Colonic mucosa (tissue), 4 donors: ENCODE measurements around the gene UBASH3B. TPM values are rescaled to one million over a fixed set of nuclear protein-coding genes. Genes with fewer than 3 reads are reported as not detected.
"Not testable (repeated sequence)": the region's sequence is repeated elsewhere in the genome, so short reads cannot be mapped to it uniquely, and the experiment has no call there.

Experiments used
- DNase-seq: peaks from one replicate; pipeline ENCODE4 v3.0.0-alpha.2; 2020
- H3K27ac ChIP-seq: fragments of 200-600 bp; one replicate; pipeline ENCODE4 v1.8.0; 2021
- H3K27me3 ChIP-seq: fragments of 200-600 bp; one replicate; pipeline ENCODE4 v1.8.0; 2021
- H3K36me3 ChIP-seq: fragments of 200-600 bp; one replicate; pipeline ENCODE4 v1.8.0; 2021
- H3K4me1 ChIP-seq: fragments of 200-600 bp; one replicate; pipeline ENCODE4 v1.8.0; 2021; ENCODE audit warnings: mild to moderate bottlenecking
- H3K4me3 ChIP-seq: fragments of 200-600 bp; one replicate; pipeline ENCODE4 v1.8.0; 2021
- H3K9ac ChIP-seq, 2 donors: one replicate each; pipeline ENCODE4 v1.7.0; 2013; ENCODE audit warnings: control low read depth in 2 of 2, low read depth in 2 of 2, low read length in 2 of 2
- H3K9me3 ChIP-seq: fragments of 200-600 bp; one replicate; pipeline ENCODE4 v1.8.0; 2021
- intact Hi-C: fragments of 100-400 bp; cut with DNase I; formaldehyde crosslinking; loops from one replicate; pipeline ENCODE4 v1.14.1; 2022
- total RNA-seq, 2 donors: library from RNA; stranded (reverse); fragmentation: NEBNext Ultra II Directional in 1 of 2; extraction: Animal tissue kit (Norgen Biotek cat#: 25700) in 1 of 2; gene quantifications; one replicate each; pipeline ENCODE4 v1.2.1, GENCODE V29; 2021
- TF ChIP-seq, protein P1 (sequence below): fragments of 200-600 bp; IDR thresholded peaks from one replicate; pipeline ENCODE4 v1.8.0; 2022; ENCODE audit warnings: antibody characterized with exemption, mild to moderate bottlenecking
- donor health status: healthy.
- donor health status: DM: no; HTN: no; CAD: no.
- donor health status: DM: no; HTN: no; CAD: no.

UBASH3B gene
- total RNA-seq, 2 donors from 2014 or later: 3.7 to 5.8 TPM

DNA sequence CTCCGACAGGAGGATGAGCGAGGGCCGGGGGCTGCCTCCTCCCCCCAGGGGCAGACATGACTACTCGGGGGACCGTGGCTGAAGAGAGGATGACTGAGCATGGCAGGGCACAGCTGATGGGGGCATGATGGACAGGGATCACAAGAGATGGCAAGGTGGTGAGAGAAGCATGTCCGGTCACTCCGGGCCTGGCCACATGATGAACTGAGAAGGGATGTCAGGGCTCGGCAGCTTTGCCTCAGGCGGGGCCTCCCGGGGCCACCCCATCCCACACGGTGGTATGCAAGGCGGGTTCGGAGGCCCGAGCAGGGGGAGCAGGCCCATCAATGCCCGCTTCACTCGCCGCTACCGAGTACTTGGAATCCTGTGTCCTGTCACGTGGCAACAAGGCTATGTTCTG, 36.6 kb upstream of the UBASH3B start:
- Histone ChIP-seq H3K9me3 (no peaks in the 10 kb centered on the region), H3K27me3 (no peaks in the 10 kb centered on the region), H3K4me3 (no peak overlapping the region), H3K9ac (no peak overlapping the region), H3K36me3 (no peaks in the 10 kb centered on the region), H3K4me1 (no peaks in the 10 kb centered on the region), H3K27ac (no peak overlapping the region)
- TF ChIP-seq, protein P1, sequence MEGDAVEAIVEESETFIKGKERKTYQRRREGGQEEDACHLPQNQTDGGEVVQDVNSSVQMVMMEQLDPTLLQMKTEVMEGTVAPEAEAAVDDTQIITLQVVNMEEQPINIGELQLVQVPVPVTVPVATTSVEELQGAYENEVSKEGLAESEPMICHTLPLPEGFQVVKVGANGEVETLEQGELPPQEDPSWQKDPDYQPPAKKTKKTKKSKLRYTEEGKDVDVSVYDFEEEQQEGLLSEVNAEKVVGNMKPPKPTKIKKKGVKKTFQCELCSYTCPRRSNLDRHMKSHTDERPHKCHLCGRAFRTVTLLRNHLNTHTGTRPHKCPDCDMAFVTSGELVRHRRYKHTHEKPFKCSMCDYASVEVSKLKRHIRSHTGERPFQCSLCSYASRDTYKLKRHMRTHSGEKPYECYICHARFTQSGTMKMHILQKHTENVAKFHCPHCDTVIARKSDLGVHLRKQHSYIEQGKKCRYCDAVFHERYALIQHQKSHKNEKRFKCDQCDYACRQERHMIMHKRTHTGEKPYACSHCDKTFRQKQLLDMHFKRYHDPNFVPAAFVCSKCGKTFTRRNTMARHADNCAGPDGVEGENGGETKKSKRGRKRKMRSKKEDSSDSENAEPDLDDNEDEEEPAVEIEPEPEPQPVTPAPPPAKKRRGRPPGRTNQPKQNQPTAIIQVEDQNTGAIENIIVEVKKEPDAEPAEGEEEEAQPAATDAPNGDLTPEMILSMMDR: no peak
- no peak for DNase-seq
- intact Hi-C loops: no loop called here

DNA sequence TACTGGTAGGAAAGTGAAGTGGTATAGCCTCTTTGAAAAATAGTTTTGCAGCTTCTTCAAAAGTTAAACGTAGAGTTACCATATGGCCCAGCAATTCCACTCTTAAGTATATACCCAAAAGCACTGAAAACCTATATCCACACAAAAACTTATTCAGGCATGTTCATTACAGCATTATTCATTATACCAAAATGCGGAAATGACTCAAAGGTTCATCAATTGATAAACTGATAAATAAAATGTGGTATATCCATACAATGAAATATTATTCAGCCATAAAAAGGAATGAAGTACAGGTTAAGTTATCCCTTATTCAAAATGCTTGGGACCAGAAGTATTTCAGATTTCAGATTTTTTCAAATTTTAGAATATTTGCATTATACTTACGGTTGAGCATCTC, 35.8 kb upstream of the UBASH3B start:
- DNase-seq: no peak
- intact Hi-C loops: no loop called here
- no peaks in the 10 kb centered on the region for H3K36me3 ChIP-seq
- H3K9me3 ChIP-seq: no peaks in the 10 kb centered on the region
- H3K4me3 ChIP-seq: no peak overlapping the region
- TF ChIP-seq, protein P1: no peak
- H3K27me3 ChIP-seq: no peaks in the 10 kb centered on the region
- no peak overlapping the region for H3K27ac ChIP-seq
- no peak overlapping the region for H3K9ac ChIP-seq
- H3K4me1 ChIP-seq: no peaks in the 10 kb centered on the region

DNA sequence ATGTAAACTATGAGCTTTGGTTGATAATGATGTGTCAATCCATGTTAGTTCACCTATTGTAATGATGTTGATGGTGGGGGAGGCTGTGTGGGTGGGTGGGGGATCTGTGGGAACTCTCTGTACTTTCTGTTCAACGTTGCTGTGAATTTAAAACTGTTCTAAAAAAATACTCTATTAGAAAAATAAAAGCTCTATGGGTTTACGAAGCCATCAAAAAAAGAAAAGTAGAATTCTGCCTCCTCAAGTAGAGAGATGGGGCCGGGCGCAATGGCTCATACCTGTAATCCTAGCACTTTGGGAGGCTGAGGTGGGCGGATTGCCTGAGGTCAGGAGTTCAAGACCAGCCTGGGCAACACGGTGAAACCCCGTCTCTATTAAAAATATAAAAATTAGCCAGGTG, 30.0 kb upstream of the UBASH3B start:
- H3K4me1 ChIP-seq, H3K27me3 ChIP-seq, intact Hi-C loops, H3K36me3 ChIP-seq, H3K9ac ChIP-seq, H3K9me3 ChIP-seq, H3K27ac ChIP-seq, DNase-seq, H3K4me3 ChIP-seq: not testable (repeated sequence)

DNA sequence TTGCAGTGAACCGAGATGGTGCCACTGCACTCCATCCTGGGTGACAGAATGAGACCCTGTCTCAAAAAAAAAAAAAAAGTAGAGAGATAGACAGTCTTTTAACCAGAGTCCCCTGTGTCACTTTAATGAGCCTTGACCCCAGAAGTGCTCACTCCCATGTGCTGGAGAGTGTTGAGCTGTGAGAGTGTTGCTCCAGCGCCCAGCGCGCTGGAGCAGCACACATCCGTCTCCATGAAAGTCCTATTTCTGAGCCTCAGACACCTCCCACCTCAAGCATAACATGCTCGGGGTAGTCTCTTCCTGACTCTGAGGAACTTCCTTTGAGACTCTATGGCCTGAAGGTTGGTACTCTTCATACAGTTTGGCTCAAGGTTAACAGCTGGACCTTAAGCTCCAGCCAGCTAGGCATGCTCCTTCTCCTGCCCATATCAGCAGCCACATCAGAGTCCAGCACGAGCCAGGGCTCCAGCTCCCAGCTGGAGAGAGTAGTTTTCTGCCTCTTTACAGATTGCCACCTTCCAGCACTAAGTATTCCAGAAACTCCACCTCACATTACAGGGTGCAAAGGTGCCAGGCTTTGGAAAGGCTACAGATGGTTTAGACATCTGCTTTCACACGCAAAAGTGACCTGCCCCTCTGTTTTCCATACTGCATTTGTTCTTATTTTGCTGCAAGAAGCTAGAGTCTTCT, 29.4 kb upstream of the UBASH3B start:
- no peaks in the 10 kb centered on the region for H3K9me3 ChIP-seq
- DNase-seq: no peak
- no peak overlapping the region for H3K27ac ChIP-seq
- intact Hi-C loops: no loop called here
- H3K4me1 ChIP-seq: no peaks in the 10 kb centered on the region
- no peaks in the 10 kb centered on the region for H3K27me3 ChIP-seq
- H3K4me3 ChIP-seq: no peak overlapping the region
- no peak overlapping the region for H3K9ac ChIP-seq
- TF ChIP-seq, protein P1: no peak
- no peaks in the 10 kb centered on the region for H3K36me3 ChIP-seq

DNA sequence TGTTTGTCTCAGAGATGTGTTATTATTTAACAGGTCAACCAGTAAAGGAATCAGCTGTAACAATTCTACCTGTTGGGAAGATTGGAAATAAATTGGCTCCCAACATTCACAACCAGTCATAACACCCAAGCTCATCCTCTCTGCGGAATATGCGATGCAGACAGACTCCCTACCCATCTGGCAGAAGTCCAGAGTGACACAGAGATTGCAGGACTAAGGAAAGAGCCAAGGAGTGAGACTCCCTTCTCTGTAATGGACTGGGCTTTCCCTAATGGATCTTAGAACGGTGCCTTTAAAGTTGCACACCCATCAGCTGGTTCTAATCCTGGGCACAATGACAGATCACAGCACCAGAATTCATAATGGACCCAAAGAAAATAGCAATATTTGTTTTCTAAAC, 27.8 kb upstream of the UBASH3B start:
- intact Hi-C loops: no loop called here
- no peaks in the 10 kb centered on the region for H3K36me3 ChIP-seq
- H3K4me1 ChIP-seq: no peaks in the 10 kb centered on the region
- DNase-seq: no peak
- H3K9ac ChIP-seq: no peak overlapping the region
- no peaks in the 10 kb centered on the region for H3K9me3 ChIP-seq
- H3K4me3 ChIP-seq: no peak overlapping the region
- TF ChIP-seq, protein P1: no peak
- no peaks in the 10 kb centered on the region for H3K27me3 ChIP-seq
- H3K27ac ChIP-seq: no peak overlapping the region

DNA sequence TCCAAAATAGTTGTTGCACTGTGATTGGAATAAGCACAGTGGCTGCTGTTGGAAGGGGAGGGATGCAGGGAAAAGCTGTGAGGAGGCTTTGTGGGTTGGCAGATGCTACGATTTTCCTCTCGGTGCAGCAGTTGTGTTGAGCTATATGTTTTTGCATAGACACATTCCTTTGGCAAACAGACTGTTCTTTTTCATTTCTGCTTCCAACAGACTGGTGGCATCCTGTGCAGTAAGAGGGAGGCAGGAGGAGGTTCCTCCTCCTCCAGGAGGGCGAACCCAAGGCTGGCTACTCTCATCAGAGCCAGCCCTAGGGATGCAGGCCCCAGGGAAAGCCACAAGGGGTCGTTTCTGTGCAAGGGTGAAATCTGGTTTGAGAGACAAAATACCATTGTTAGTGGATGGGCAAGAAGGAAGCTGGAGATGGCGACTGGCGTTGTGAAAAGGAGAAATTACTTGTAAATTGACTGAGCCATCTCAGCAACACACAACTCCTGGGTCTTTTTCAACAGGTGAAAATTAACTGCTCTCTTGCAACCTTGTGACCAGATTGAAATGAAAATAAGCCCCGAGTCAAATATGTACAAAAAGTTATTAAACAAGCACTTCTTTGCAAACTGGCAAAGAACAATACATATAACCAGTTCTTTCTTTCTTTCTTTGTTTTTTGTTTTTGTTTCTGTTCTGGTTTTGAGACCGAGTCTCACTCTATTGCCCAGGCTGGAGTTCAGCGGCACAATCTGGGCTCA, 26.5 kb upstream of the UBASH3B start:
- Histone ChIP-seq H3K4me1 (no peaks in the 10 kb centered on the region), H3K9me3 (no peaks in the 10 kb centered on the region), H3K4me3 (no peak overlapping the region), H3K27ac (no peak overlapping the region), H3K9ac (no peak overlapping the region), H3K36me3 (no peaks in the 10 kb centered on the region), H3K27me3 (no peaks in the 10 kb centered on the region)
- peak; percentile 57 for DNase-seq
- intact Hi-C loops: no loop called here
- TF ChIP-seq, protein P1: peak; percentile 69
